LNCAP (cell line): ENCODE data around the gene COL25A1.

Experiments
- TF ChIP-seq, protein P1 (sequence below): fragments of 450-650 bp; IDR thresholded peaks from 2 replicates; pipeline ENCODE4 v1.5.1; 2017; ENCODE audit warnings: mild to moderate bottlenecking

Gene COL25A1

DNA sequence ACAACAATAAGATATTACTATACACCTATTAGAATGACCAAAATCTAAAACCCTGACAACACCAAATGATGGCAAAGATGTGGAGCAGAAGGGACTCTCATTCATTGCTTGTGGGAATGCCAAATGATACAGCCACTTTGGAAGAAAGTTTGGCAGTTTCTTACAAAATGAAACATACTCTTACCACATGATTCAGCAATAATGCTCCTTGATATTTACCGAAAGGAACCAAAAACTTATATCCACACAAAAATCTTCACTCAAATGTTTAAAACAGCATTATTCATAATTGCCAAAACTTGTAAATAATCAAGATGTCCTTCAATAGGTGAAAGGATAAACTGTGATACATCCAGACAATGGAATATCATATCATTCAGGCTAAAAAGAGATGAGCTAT, 180.9 kb downstream of the COL25A1 start:
- TF ChIP-seq, protein P1, sequence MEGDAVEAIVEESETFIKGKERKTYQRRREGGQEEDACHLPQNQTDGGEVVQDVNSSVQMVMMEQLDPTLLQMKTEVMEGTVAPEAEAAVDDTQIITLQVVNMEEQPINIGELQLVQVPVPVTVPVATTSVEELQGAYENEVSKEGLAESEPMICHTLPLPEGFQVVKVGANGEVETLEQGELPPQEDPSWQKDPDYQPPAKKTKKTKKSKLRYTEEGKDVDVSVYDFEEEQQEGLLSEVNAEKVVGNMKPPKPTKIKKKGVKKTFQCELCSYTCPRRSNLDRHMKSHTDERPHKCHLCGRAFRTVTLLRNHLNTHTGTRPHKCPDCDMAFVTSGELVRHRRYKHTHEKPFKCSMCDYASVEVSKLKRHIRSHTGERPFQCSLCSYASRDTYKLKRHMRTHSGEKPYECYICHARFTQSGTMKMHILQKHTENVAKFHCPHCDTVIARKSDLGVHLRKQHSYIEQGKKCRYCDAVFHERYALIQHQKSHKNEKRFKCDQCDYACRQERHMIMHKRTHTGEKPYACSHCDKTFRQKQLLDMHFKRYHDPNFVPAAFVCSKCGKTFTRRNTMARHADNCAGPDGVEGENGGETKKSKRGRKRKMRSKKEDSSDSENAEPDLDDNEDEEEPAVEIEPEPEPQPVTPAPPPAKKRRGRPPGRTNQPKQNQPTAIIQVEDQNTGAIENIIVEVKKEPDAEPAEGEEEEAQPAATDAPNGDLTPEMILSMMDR, result no peak

DNA sequence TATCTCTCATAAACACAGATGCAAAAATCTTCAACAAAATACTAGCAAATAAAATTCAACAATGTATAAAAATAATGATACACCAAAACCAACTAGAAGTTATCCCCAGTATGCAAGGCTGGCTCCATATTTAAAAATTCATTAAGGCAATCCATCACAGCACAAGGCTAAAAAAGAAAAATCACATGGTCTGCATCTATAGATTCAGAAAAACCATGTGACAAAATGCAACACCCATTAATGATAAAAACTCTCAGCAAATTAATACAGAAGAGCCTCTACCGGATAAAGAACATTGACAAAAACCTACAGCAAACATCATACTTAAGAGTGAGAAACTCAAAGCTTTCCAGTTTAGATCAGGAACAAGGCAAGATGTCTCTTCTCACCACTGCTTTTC, 182.6 kb downstream of the COL25A1 start:
- TF ChIP-seq, protein P1, result no peak

DNA sequence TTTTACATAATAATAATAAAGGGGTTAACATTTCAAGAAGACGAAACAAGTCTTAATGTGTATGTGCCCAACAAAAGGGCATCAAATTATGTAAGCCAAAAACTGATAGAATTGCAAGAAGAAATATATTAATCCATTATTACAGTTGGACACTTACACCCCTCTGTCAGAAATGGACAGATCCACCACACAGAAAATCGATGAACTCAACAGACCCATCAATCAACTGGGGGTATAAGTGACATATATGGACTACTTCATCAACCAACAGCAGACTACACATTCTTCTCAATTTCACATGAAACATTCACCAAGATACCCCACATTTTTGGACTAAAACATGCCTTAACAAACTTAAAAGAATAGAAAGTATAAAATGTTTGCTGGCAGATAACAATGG, 183.8 kb downstream of the COL25A1 start:
- TF ChIP-seq, protein P1, result no peak

DNA sequence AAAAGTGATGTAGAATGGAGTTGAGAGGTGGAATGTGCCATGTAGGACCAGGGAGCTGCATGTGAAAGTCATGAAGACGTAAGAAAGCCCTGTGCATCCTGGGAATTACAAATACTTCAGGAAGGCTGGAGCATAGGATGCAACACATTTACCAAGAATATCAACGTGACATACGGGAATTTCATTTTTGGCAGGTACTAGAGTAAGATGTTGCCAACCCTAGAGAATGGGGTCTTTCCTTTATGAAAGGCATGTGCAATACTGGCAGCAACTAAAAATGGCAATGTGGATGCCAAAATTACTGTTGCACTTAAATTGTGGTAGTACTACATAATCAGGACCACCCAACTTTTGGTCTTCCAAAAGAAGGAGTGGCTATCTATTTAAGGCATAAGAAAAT, 188.0 kb downstream of the COL25A1 start:
- TF ChIP-seq, protein P1, result no peak

DNA sequence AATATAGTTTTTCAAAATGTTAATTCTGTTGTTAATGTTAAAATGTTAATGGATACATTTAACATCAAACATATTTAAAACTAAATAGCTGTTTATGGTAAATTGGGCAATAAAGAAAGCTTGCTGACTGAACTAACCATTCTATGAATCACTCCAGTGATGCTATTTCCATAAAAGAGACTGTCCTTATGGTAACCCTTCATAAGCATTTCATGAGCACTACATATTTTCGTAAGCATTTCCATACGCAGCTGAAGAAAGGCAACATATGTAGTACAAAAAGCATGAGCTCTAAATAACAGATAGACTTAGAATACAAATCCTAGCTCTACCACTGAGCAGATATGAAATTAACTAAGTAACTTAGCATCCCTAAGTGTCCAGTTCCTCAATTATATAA, 188.9 kb downstream of the COL25A1 start:
- TF ChIP-seq, protein P1, result no peak

DNA sequence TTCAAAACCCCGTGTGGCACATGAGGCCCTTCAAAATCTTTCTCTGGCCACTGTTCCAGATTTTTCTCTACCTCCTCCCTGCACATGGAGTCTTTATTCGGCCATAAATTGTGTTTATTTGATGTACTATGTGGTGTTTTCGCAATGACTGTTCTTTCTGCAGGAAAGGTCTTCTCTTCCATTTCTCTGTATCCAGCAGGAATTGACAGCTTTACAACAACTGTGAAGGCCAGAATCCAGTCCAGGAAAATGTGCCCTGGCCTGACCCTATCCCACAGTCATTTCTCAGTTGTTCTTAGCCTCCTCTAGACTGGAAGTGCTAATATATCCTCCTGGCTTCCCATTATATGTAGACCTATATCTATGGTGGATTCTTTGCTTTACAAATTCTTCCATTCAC, 191.4 kb downstream of the COL25A1 start:
- TF ChIP-seq, protein P1, result no peak

DNA sequence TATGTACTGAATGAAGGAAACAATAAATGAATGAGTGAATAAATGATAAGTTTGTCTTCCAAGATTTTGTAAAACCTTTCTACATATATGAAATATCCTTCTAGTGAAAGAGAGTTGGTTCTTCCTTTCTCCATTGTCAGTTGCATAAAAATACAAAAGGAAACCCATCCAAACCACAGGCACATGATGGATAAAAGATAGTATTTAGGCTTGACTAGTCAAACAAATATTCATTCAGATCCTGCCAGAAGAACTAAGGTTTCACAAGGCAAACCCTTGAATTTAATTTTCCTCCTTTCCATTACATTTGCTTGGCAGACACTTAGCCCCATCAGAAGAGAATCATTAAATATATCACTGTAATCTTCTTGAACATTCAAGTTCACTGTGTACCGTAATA, 208.4 kb downstream of the COL25A1 start:
- TF ChIP-seq, protein P1, result no peak

DNA sequence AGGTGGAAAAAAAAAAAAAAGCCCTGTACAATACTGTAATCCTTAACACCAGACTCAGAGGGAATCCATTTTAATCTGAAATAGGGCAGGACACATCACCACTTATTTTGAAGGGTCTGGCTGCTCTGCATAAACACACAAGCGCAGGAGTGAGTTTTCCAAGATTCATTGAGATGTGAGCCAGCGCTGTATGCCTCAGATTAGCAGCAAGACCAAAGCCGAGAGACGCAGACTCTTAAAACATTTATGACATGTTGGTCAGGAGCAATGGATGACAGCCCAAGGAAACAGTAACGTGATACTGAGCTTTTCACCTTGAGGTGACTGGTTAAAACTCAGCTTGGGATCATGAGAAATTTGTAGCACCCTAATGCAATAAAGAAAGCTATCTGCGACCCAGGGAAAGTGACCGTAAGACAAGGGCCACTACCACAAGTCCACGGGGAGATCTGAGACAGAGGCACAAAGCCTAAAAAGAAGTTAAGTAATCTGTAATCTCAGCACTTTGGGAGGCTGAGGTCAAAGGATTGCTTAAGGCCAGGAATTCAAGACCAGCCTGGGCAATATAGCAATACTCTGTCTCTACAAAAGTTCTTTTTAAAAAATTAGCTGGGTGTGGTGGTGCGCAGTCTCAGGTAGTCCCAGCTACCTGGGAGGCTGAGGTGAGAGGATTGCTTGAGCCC, 210.6 kb downstream of the COL25A1 start:
- TF ChIP-seq, protein P1, result no peak
